Fibroblast of mammary gland (primary cell): ENCODE data around the gene MUC5AC.

Source experiments
- DNase-seq: peaks from one replicate; pipeline ENCODE4 v3.0.0-alpha.2; 2010; ENCODE audit warnings: low read depth
- H3K4me3 ChIP-seq: 2 replicates; pipeline ENCODE4 v1.5.1; 2011; ENCODE audit warnings: low read depth, mild to moderate bottlenecking, low read length, moderate library complexity; ENCODE audit not compliant: control insufficient read depth
- CTCF ChIP-seq: conservative IDR thresholded peaks from 2 replicates; pipeline ENCODE4 v1.5.1; 2011; ENCODE audit warnings: low read depth, low read length, inconsistent platforms; ENCODE audit not compliant: control insufficient read depth, insufficient read depth

MUC5AC gene

GRCh38 chr11:1138097-1138496 is 19.7 kb upstream of the MUC5AC start:
- no peak overlapping the region for H3K4me3 ChIP-seq
- no peak for TF ChIP-seq CTCF
- peak; percentile 61 for DNase-seq

- peak; percentile 11 for DNase-seq
- H3K4me3 ChIP-seq, result no peak overlapping the region
- TF ChIP-seq CTCF, result no peak
Observed at GRCh38 chr11:1139441-1140083, 18.2 kb upstream of the MUC5AC start.

- DNase-seq, result no peak
- H3K4me3 ChIP-seq, result no peak overlapping the region
- TF ChIP-seq CTCF, result no peak
Observed at GRCh38 chr11:1140642-1141490, 16.9 kb upstream of the MUC5AC start.

GRCh38 chr11:1146365-1146764 is 11.4 kb upstream of the MUC5AC start:
- DNase-seq, result no peak
- TF ChIP-seq CTCF, result no peak

GRCh38 chr11:1147792-1148191 is 10.0 kb upstream of the MUC5AC start:
- no peak for TF ChIP-seq CTCF
- no peak for DNase-seq
- H3K4me3 ChIP-seq, result no peak overlapping the region

More at GRCh38 chr11:1146365-1146764, 11.4 kb upstream of the MUC5AC start:
- no peak overlapping the region for H3K4me3 ChIP-seq

GRCh38 chr11:1148752-1149180 is 9.0 kb upstream of the MUC5AC start:
- no peak overlapping the region for H3K4me3 ChIP-seq
- no peak for DNase-seq
- no peak for TF ChIP-seq CTCF
